GM18517 (cell line): ENCODE results near the gene PALLD.
"Not testable (repeated sequence)": the region's sequence is repeated elsewhere in the genome, so short reads cannot be mapped to it uniquely, and the experiment has no call there.

Experiments used
- ATAC-seq: cut with Tn5 transposase; IDR thresholded peaks from one replicate; pipeline ENCODE4 v1.9.1; 2021; ENCODE audit warnings: mild to moderate bottlenecking, moderate library complexity; ENCODE audit not compliant: unreplicated experiment

The PALLD gene

DNA sequence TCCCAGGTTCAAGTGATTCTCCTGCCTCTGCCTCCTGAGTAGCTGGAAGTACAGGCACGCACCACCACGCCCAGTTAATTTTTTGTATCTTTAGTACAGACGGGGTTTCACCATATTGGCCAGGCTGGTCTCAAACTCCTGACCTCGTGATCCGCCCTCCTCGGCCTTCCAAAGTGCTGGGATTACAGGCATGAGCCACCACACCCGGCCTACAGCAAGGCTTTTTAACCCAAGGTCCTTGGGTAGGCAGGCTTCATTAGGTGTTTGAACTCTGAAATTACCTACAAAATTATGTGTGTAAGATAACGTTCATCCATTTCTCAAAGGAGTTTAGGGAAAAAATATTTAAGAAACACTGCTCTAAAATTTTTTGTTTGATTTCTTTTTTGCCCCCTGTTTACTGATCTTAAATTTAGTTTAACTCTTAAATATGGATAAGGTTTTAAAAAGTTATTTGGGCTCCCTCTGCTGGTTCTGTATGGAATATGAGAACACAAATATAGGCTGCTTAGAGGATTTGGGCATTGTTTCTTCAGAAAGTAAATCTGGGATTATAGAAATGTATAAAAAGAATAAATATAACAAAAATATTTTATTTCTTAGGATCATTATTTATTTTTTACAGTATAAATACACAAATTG is 420.4 kb downstream of the PALLD start:
- no peak for ATAC-seq

DNA sequence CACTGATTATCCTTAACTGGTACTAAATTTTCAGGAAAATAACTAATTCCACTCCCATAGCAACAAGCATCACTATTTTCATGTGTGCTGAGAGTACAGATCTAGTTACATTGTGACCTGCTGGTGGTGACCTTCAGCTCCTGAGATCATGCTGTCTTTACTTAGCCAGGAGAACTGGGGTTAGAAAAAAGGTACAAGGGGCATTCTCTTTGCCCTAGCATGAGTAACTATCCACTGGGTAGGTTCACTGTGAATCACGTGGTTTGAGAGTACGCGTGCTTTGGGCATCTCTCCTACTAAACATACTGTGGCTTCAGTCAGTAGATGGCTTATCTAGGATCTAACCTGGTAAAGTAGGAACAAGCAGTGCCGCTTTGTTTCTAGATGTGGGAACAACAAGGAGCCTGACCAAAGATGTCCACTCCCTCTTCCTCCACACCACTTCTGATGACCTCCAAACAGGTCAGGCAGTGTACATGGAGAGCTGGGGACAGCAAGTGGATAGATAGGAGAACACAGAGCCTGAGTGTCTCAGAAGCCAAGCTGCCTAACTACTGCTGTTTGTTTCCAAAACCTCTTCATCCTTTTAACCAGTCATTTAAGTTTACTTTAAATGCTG is 423.0 kb downstream of the PALLD start:
- ATAC-seq: no peak

DNA sequence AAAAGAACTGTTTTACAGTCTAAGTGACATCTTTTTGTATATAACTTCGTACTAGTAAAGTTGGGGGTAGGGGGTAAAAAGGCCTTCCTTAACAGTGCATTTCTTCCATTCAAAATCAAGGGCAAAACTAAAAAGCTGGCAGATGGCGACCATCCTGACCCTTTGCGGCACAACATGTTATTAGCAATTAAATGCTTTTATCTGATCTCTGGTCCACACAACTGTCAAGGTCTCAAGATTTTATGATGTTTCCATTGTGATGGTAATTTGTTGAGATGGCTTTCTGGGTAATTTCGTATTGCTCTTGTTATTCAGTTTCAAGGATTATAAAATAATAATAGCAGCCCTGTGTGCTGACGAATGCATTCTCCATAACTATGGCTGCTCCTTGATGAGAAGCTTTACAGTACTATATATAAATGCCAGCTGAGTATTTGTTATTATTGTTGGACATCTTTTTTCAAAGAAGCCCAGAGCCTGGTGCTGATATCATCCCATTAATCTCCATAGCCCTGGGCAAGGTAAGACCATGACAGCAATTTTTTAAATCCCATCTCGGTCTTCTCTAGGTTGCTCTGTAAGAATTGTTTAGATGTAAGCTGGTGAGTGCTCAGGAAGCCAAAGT is 423.7 kb downstream of the PALLD start:
- no peak for ATAC-seq

DNA sequence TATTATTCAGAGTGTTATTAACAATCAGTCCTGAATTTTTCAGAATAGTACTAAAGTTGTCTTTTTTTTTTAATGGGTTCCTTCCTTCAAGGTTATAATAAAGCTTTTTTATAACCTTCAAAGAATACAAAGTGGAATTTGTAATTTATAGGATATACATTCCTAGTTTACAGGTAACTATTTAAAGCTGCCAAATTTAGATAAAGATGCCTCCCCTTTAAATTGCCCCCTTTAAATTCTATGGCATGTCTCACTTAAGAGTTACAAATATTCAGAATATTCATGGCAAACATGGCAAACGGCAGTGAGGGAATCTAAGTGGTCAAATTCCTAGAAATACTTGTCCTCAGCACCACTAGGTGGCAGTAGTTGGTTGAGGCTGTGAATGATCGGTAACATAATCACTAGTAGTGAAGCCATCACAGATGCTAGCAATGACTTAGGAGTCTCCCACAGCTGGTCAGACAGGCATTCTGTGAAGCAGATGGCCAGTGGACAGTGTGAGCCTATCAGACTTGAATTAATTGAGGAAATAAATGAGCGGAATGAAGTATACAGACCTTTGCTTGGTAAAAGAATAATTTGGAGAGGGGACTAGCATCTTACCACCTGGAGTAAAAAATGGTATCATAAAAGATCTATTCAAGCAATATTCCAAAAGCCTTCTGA is 426.8 kb downstream of the PALLD start:
- ATAC-seq: peak; percentile 78

DNA sequence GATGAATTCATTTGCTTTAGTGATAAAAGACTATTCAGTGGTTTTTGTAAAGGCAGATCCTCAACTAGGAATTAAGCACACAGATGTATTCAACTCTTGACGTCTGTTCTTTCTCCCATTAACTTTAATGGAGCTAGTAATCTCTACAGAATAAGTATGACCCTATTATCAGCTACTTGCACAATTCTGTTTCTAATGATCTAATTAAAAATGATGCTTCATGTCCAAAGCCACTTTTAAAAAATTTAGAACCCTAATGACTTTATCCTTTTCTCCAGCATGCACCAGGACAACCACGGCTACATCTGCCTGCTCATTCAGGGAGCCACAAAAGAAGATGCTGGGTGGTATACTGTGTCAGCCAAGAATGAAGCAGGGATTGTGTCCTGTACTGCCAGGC is 427.8 kb downstream of the PALLD start:
- ATAC-seq: no peak

DNA sequence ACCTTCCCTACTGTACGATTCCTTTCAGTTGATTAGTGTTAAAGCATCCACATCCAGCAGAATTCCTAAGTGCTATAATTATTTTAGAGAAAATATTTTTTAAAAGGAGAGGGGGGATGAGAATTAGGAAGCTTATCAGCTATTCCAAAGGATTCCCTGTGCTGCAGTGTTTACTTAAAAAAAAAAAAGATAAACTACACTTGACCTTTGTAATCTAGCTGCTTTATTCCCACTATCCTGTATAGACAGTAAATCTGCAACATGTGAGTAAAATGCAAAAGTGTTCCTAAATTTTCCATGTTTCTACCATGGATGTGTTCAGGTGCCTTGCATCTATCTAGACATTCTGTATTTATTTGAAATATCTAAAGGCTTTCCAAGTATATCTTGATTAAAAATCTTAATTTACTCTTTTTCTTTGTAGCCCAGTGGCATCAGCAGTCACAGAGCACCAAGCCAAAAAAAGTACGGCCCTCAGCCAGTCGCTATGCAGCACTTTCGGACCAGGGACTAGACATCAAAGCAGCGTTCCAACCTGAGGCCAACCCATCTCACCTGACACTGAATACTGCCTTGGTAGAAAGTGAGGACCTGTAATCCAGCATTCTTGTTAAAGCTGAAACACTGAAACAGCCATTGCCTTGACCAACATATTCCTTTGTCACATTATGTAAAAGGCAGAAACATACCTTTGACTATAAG is 429.1 kb downstream of the PALLD start:
- ATAC-seq: no peak

DNA sequence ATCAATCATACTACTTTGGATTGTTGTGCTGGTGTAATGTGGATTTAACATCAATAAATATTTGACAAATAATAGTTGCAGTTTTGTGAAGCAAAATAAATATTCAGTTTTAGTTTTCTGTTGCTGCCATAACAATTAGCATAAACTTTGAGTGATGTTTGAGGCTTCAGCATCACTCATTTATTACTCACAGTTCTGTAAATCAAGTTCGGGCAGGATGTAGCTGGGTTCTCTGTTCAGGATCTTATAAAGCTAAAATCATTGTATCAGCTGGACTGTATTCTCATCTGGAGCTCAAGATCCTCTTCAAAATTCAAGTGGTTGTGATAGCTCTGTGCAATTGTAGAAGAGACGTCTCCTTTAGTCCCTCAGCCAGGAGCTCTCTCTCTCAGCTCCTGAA is 431.5 kb downstream of the PALLD start:
- ATAC-seq: no peak

DNA sequence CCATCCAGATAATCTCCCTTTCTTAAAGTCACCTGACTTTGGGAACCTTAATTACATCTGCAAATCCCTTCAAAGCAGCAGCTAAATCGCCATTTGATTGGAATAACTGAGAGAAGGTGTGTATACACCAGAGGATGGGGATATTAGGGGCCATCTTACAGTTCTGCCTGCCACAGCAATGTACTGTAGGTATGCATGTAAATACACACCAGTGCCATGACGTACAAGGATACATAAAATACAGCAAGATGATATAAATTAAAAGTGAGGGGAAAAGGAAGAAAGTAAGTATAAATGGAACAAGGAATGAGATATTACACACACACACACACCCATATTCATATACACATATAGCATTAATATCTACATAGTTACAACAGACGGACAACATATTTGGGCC is 432.0 kb downstream of the PALLD start:
- ATAC-seq: no peak

DNA sequence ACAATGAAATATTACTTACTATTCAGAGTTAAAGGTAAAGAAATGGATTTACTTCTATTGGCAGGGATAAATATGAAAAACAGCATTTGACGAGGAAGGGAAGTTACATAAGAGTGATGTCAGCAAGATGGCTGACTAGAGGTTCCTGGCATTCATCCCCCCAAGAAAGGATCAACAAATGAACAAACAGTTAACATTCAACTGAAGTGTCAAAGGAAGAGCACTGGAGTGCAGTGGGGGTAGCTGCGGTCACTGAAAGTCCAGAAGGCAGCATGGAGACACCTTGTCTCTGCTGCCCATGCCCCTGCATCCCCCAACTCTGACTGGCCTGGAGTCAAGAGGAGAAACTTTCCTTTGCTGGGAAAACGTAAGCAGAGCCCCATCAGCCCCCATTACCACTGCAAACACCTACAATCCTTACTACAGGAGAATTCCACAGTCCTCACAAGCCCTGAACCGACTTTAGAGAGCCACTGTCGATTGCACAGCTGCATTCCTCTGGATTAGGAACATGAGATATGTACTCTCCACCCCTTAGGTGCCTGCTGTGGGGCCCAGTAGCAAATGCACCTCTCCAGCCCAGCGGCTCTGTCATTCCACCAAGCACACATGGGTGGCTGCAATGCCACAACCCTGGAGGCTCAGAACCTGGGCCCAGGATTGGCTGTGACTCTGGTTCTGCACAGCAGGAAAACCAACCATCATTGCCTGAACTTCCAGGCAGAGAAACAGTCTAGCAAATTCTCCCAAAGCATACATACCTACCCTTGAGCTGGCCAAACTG is 433.8 kb downstream of the PALLD start:
- no peak for ATAC-seq

DNA sequence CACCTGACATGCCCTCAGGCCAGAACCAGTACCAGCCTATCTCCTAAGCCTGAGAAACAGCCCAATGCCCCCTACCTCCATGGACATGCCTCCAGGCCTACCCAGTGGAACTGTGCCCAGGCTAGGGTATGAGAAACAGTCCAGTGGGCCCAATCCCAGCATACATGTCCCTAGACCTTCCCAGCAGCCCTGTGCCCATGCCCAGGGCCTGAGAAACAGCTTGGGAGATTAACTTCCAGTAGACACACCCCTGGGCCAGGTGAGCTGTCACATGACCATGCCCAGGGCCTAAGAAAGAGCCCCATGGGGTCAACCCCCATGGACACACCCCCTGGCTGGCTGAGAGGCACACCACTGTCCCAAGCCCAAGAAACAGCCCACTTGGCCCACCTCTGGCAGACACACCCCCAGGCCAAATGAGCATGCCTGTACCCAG is 434.4 kb downstream of the PALLD start:
- ATAC-seq: no peak

DNA sequence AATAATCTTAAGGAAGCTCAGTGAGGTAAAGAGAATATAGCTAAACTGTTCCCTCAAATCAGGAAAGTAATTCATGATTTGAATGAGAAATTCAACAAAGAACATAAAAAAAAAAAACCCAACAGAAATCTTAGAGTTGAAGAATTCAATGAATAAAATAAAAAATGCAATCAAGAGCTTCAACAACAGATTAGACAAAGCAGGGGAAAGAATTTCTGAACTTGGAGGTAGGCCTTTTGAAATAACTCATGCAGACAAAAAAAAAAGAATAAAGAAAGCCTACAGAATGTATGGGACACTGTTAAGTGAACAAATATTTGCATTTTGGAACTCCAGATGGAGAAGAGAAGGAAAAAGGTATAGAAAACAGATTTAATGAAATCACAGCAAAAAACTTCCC is 435.3 kb downstream of the PALLD start:
- no peak for ATAC-seq

DNA sequence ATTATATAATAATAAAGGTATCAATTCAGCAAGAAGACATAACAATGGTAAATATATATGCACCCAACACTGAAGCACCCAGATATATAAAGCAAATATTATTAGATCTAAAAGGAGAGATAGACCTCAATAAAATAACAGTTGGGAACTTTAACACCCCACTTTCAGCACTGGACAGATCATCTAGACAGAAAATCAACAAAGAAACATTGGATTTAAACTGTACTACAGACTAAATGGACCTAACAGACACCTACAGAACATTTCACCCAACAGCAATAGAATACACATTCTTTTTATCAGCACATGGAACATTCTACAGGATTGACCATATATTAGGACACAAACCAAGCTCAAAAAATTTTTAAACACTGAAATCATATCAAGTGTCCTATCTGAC is 436.6 kb downstream of the PALLD start:
- no peak for ATAC-seq

DNA sequence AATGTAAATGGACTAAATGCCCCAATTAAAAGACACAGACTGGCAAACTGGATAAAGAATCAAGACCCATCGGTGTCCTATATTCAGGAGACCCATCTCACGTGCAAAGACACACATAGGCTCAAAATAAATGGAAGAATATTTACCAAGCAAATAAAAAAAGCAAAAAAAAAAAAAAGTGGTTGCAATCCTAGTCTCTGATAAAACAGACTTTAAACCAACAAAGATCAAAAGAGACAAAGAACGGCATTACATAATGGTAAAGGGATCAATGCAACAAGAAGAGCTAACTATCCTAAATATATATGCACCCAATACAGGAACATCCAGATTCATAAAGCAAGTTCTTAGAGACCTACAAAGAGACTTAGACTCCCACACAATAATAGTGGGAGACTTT is 440.6 kb downstream of the PALLD start:
- ATAC-seq: not testable (repeated sequence)

DNA sequence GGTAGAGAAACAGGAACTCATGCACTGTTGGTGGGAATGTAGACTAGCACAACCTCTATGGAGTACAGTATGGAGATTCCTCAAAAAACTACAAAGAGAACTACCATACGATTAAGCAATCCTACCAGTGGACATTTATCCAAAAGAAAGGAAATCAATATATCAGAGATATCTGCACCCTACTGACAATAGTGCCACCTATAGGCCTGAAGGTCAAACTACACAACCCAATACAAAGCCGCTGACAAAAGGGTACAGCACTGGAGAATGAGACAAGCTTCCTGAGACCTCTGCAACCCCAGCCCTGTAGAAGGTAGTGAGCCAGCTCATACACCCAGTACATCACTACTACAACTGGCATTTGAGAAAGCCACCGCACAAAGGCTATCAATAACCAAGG is 446.1 kb downstream of the PALLD start:
- no peak for ATAC-seq

DNA sequence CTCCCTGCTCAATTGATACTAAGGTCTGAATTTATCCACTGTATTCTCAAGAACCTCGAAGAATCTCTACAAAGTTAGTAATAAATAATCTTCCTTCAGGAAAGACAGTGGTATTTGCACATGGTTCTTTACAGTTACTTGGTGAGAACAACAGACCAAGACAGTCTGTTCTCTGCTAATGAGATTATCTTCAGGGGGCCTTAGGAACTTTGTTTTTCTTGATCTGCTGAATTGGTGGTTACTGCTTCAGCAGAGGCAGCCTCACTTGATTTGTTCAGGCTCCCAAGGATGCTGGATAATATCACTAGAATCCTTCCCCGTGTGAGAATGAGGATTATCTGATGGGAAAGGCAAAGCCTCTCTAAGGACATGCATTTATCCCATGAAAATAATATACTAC is 448.4 kb downstream of the PALLD start:
- no peak for ATAC-seq

DNA sequence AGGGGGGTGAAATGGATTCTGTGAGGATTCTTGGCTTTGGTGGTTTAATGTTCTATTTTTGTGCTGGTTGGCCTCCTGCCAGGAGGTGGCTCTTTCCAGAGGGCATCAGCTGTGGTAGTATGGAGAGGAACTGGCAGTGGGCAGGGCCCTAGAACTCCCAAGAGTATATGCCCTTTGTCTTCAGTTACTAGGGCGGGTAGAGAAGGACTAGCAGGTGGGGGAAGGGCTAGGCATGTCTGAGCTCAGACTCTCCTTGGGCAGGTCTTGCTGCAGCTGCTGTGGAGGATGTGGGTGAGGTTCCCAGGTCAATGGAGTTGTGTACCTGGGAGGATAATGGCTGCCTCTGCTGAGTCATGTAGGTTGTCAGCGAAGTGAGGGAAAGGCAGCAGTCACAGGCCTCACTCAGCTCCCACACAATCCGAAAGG is 456.0 kb downstream of the PALLD start:
- ATAC-seq: not testable (repeated sequence)

DNA sequence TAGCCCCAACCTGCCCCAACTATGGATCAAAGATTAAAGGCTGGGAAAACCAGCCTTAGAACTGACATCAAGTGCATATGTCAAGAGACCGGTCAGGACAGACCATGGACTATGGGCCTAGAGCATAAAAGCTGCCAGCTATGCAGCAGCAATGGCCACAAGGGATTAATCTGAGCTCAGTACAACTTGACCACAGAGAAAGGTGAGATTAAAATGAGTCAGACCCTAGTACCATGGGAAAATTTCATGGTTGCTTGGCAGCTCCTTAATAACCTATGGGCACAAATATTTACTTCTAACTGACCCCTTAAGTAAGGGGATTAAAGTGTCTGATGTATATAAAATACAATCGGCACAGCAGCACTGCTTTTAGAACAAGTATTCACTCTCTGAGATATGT is 458.8 kb downstream of the PALLD start:
- ATAC-seq: no peak

DNA sequence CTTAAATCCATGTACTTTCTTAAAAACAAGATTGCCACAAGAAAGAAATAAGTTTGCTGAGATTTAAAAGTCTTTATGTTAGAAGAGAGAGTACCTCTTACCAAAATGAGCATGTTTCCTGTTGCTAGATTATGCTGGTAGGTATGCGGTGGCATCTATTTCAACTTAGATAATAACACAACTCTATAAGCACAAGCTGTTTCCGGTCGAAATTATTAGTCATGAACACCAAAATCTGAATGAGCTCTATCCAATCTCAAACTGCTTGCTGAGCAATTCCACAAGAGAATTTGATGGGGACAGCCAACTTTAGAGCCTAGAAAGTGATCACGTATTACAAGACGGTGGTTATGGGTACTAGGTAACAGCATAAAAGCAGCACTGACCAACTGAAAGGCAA is 463.9 kb downstream of the PALLD start:
- no peak for ATAC-seq

DNA sequence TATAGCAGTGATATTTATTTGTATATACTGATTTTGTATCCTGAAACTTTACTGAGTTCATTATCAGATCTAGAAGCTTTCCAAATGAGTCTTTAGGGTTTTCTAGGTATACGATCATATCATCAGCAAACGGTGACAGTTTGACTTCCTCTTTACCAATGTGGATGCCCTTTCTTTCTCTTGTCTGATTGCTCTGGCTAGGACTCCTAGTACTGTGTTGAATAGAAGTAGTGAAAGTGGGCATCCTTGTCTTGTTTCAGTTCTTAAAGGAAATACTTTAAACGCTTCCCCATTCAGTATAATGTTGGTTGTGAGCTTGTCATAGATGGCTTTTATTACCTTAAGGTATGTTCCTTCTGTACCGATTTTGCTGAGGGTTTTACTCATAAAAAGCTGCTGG is 475.7 kb downstream of the PALLD start:
- no peak for ATAC-seq
